ENCODE measurements around the gene TENM4.

Gene TENM4

GRCh38 chr11:78967811-78968210, 473.0 kb downstream of the TENM4 start:
- DNase-seq (no peak), ATAC-seq (no peak)

GRCh38 chr11:78965432-78965831, 475.4 kb downstream of the TENM4 start:
- ATAC-seq (no peak), DNase-seq (no peak)

DNA sequence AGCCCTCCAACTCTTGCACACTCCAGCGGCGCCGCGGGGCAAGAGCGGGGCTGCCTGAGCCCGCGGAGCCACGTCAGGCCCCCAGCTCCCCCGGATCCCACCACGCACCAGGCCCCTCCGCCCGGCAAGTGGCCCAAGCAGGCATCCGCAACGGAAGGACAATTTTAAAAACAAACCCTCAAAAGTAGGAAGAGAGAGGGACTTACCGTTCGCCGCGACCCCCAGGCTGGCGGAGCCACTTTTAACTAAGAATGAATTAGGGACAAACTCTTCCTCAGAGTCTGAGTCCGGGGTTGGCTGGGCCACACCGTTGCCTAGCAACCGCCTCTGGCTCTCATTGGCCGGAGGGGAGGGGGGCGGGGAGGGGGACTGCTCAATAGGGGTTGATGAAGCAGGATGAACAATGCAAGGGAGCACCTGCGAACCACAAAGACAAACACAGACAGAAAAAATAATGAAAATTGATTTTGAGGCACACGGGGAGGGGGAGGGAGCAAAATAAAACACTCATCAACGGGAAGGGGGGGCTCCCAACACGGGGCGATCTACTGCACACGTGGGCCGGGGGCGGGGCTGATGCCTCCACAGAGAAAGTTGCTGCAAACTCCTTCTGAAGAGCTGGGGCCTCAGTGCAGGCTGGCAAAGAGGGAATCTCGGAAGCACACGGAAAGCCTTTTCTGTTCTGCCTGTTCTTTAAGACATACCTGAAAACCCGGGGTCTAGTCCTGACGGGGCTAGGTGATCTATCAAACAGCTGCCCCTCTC, 478.7 kb downstream of the TENM4 start:
- no peak for ATAC-seq
- no peak for DNase-seq

GRCh38 chr11:78961247-78961646, 479.6 kb downstream of the TENM4 start:
- no peak for DNase-seq
- no peak for ATAC-seq

GRCh38 chr11:78958444-78958843, 482.4 kb downstream of the TENM4 start:
- ATAC-seq = no peak

GRCh38 chr11:78957476-78958245, 483.2 kb downstream of the TENM4 start:
- DNase-seq = no peak
- ATAC-seq = no peak

More at GRCh38 chr11:78958444-78958843, 482.4 kb downstream of the TENM4 start:
- DNase-seq = no peak

GRCh38 chr11:78954696-78955095, 486.1 kb downstream of the TENM4 start:
- ATAC-seq (no peak), DNase-seq (no peak)

- DNase-seq = no peak
- ATAC-seq = no peak
Observed at GRCh38 chr11:78954261-78954660, 486.6 kb downstream of the TENM4 start.

DNA sequence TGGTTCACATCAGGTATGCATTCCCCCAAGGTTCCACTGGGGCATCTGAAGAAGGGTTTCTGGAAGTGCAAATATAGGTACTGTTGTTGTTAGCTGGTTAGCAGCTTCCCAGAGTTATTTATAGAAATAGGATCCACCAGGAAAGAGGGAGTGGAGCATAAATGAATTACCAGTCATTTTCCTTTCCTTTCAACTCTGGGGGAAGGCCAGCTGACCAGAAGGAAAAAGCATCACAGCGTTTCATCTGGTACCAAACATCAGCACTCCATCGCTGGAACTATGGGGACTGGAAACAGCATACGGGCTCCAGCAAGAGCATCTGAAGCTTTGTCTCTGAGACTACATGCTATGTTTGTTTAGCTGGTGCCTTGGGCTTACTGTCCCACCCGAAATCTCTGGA, 487.9 kb downstream of the TENM4 start:
- DNase-seq (no peak), ATAC-seq (no peak)

- ATAC-seq = no peak
- DNase-seq = no peak
Observed at GRCh38 chr11:78952175-78952574, 488.7 kb downstream of the TENM4 start.

DNA sequence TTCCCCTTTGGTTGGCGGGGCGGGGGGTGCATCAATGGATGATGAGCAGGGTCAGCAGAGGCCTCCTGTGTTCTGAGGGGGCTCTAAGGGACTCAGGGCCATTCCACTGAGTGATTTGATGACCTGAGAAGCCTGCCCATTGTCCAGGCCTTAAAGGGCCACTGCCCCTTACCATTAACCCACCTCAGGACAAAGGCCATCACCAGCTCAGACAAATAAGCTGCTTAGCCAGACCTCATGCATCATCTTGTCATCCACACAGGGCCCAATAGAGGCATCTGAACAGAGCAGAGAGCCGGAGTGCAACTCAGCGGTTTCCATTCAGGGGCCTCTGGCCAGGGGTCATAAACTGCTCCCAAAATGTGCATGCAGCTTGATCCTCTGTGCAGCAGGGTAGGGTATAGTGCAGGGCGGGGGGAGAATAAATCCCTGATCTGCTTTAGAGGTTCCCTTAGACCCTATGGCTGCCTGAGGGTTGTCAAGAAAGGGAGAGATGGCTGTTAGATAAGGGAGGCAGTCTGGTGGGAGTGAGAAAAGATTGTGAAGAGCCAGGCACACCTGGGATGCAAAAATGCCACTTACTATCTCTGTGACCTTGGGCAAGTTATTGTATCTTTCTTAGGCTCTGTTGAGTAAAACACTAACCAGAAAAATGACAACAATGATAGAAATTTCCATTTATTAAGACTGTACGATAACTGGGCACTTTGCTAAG, 490.7 kb downstream of the TENM4 start:
- DNase-seq = no peak

GRCh38 chr11:78946945-78947902, 493.6 kb downstream of the TENM4 start:
- ATAC-seq (no peak), DNase-seq (no peak)

More for the DNA sequence above, 490.7 kb downstream of the TENM4 start:
- ATAC-seq = no peak

DNA sequence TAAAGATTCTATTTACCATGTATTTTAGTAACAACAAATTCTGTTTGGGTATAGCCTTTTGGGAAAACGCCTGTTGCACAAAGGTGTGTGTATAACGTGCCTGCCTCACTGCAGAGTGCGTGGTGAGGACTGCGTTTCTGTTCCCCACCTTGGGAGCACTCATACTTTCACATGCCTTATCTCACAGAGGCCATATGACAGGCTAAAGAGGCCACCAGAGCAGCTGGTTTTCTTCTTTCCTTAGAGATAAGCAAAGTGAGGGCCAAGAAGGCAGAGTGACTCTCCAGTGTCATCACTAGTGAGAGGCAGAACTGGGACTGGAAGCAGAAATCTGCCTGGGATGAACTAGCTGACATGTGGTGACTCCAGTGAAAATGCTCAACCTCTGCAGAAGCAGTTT, 497.0 kb downstream of the TENM4 start:
- no peak for DNase-seq
- no peak for ATAC-seq

DNA sequence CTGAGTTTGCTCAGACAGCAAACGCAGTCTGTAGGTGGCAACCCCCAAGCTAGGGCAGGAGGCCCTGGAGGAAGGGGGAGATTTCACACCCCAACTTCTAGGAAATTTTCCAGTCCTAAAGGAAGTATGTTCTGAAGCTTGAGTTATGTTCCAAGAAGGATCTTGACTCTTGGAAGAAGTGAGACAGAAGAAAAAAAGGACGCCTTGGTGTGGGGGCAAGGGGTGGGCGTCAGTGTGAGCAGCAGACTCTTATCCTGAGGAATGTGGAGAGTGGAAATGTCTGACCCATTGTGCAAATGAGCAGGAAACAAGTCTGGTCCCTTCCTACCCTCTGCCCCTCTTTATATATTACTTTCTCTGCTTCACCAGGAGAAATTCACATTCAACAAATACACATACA, 497.7 kb downstream of the TENM4 start:
- ATAC-seq (no peak), DNase-seq (no peak)

- DNase-seq = no peak
- no peak for ATAC-seq
Observed at GRCh38 chr11:78941226-78941851, 499.5 kb downstream of the TENM4 start.

DNA sequence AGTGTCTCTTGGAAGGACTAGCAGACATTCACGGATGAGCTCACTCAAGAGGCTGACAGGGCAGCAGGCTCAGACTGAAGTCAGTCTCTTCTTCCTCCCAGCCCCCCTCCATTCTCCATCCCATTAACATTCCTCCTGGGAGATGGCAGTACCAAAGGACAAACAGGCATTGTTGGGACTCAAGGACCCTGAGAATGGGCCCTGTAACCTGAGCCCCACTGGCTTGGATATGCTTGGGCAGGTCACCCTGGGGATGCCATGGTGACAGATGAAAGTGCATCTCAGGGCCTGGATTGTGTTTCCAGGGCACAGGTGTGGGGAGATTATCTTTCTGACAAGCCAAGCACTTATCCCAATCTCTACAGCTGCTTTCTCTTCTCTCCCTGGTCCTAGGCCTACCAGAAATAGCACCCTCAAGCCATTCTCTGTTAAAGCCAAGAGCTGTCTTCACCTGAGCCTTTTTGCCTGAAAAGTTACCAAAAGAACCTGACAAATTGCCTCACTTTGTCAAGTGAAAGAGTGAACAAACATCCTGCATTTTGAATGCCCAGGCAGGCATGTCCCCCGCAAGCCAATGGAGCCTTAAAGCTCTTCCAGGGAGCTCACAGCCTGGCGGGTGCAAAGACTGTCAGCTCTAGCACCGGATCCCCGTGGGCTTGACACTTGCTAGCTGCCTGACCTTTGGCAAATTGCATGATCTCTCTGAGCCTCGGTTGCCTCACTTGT, 500.2 kb downstream of the TENM4 start:
- ATAC-seq (no peak), DNase-seq (no peak)

DNA sequence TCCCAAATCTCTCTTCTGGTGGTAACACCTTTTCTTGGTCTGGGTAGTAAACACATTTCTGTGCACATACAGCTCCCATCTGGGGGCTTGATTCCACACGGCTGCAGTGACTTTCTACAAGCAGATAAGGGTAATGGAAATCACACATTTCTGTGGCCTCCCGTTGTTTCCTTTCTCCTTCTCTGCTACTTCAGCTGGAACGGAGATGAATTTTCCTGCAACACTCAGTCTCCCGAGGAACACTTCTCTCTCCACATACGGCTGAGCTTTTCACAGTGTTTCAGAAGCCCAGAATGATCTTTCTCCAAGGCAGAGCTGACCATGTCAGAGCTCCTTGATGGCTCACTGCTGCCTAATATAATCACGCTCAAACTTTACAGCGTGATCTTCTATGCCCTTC, 501.9 kb downstream of the TENM4 start:
- DNase-seq (no peak), ATAC-seq (no peak)

DNA sequence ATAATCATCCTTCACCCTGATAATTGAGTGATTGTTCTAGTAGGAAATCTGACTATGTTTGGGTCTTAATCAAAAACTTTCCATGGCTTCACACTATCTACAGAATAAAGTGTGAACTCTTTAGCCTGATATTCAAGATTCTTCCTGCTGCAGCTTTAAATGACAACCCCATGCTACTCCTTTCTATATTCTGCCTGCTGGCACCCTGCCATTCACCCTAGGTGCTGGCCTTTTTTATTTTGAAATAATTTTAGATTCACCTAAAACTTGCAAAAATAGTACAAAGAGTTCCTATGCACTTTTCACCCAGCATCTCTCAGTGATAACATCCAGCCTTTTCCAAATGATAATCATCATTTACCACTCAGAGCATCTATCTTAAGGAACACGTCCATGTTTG, 502.8 kb downstream of the TENM4 start:
- DNase-seq (no peak), ATAC-seq (no peak)

- no peak for DNase-seq
- ATAC-seq = no peak
Observed at GRCh38 chr11:78935398-78936068, 505.3 kb downstream of the TENM4 start.

DNA sequence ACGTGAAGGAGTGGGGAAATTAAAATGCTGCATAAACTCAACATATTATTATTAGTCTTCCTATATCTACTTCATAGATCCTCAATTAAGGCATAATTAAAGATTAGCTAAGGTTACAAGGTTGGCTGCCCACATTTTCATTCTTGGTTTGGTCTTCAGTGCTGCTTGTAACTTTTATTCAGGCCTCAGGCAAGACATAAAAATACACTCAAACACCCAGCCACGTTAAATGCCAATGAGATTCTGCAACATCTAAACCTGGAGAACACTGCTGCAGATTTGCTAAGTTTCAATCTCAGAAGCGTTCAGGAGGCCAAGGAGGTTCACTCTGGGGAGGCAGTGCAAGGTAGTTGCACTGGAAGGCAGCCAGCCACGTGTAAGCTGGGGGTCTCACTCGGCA, 507.5 kb downstream of the TENM4 start:
- no peak for ATAC-seq
- DNase-seq = no peak
